Dermis blood vessel endothelial cell (primary cell): Measurements from ENCODE around the gene PLSCR5. TPM values are rescaled to one million over a fixed set of nuclear protein-coding genes. Genes with fewer than 3 reads are reported as not detected.

Experiments
- DNase-seq: peaks from one replicate; pipeline ENCODE4 v3.0.0; 2010
- total RNA-seq: library from RNA; depleted of rRNA; stranded (reverse); fragments of >200 nt; gene quantifications from 2 replicates; pipeline ENCODE4 v1.2.3, GENCODE V29; 2014

PLSCR5 gene
- total RNA-seq, 1 donor from 2014 or later, result not detected

DNA sequence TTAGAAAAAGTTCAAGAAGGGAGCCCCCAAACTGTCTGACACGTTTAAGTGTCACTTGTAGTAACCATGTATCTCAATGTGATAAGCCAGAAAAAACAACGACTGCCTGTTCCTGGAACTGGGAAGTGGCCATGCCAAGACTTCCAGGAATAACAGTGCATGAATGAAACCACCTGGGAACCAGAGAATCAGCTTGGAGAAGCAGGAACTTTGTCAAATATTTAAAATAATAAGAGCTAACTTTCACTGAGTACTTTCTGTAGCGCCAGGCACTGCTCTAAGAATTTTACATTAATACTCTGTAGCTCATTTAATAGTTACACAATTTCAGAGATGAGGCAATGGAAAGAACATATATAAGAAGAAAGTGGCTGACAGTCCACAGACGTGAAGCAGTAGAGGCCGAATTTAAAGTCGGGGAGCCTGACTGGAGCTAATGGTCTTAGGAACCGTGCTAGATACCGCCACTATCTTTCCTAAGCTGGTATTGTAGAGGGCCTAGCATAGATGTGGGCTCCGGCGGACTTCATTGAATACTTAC, 61.6 kb downstream of the PLSCR5 start:
- peak; percentile 55 for DNase-seq

DNA sequence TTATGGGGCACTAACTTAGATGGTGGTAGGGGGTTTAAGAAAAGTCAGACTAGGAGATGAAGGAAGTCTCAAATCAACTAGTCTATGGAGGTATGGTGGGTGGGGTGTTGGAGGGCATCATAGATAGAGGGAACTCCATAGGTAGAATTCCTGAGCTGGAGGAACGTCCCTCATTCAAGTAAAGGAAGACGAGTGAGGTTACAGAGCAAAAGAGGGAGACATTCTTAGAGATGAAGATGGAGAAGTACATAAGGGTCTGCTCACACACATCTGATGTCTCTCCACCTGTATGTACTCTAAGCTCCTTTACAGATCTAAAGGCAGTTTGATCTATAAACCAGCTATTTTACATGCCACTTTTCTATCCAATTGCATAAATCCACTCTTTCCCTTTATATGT, 62.2 kb downstream of the PLSCR5 start:
- DNase-seq, result no peak

- DNase-seq, result no peak
These were observed 63.0 kb downstream of the PLSCR5 start for GRCh38 chr3:146542179-146542578.

GRCh38 chr3:146540978-146541377, 64.2 kb downstream of the PLSCR5 start:
- DNase-seq, result no peak

DNA sequence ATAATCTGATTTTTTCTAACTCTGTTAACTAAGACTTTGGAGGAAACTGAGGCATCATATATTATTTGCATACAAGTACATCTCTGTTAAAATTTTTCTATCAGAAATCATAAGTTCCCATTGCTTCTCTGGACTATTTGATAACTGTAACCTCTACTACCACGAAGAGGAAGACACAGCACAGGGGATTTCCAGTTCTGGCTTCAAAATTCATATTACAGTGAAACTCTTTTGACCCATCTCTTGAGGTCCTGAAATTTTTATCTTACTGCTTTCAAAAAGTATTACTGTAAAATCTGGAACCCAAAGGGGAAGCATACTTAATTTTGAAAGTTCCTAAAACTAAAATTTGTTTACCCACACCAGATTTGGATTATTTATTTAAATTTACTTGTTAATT, 64.9 kb downstream of the PLSCR5 start:
- DNase-seq, result no peak

DNA sequence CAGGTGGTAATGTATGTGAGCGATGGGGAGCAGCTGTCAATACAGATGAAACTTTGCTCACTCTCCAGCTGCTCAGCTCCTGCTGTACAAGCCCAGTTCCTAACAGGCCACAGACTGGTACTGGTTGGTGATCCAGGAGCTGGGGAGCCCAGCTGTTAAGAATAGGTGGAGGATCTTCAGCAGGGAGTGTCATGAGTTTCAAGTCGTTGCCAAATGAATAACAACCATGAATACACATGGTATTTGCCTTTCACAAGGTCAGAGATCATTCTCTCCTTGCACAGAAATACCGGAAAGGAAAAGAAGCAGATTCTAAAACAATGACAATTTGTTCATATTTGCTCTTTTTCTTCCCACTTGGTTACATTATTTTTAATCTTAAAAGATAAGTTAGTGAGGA, 65.8 kb downstream of the PLSCR5 start:
- no peak for DNase-seq

DNA sequence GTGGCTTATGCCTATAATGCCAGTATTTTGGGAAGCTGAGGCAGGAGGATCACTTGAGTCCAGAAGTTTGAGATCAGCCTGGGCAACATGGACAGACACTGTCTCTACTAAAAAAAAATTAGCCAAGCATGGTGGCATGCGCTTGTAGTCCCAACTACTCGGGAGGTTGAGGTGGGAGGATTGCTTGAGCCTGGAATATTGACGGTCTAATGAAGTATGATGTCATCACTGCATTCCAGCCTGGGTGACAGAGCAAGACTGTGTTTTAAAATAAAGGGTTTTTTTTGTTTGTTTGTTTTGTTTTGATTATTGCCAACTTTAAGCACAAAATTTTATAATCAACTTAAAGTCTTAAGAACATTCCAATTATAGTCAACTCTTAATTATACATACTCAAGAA, 67.5 kb downstream of the PLSCR5 start:
- no peak for DNase-seq

DNA sequence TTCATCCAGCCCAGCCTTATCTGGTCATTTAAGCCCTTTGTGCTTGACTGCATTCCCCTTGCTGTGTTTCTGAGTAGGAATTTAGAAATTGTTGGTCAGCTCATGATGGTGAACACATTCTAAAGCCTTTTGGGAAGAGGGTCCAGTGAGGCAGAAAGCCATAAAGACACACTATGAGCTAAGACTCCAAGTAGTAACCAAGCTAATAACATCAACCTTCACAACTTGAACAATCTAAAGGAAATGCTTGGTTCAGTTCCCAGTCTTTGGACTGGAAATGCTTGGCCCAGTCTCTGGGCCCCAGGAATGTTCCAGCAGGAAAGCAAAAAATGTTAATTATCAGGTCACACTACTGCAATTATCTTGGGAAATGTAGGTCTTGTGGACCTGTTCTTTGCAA, 68.5 kb downstream of the PLSCR5 start:
- peak; percentile 59 for DNase-seq

Other genes with a start within 250 kb of the PLSCR5 start
- gene PLSCR2, start 135.8 kb downstream of the PLSCR5 start, total RNA-seq, result 0.33 and 0.34 TPM in 2 replicates
- 102 and 131 TPM in 2 replicates for gene PLSCR1, start 60.7 kb downstream of the PLSCR5 start, total RNA-seq